SW 1271 (cell line): ENCODE results near the gene TMEM132D.
"Not testable (repeated sequence)": the region's sequence is repeated elsewhere in the genome, so short reads cannot be mapped to it uniquely, and the experiment has no call there.

Experiments used
- DNase-seq, 2 experiments: peaks; one replicate each; lab custom pipeline; 2025; lab: John Stamatoyannopoulos, UW

Gene TMEM132D

GRCh38 chr12:129903956-129904829 is at the start of gene TMEM132D:
TSS of gene TMEM132D (minus strand) at chr12:129904025.
- DNase-seq, result no peak

DNA sequence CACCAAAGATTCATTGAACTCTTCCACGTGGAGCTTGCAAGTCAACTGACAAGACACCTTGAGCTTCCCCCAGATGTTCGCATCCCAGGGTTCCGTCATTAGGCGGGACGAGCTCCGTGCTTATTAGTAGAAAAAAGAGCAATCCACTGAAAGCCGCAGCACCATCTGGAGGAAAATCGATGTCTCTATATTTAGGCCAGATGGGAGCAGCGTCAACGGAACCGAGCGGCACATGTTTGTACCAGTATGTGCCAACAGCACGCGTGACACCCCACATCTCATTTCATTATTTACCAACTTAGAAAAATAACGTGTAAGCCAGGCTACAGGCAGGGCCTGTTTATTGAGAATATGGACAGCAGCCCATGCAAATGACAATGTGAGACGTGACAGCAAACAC is 45.8 kb upstream of the TMEM132D start:
- no peak for DNase-seq

DNA sequence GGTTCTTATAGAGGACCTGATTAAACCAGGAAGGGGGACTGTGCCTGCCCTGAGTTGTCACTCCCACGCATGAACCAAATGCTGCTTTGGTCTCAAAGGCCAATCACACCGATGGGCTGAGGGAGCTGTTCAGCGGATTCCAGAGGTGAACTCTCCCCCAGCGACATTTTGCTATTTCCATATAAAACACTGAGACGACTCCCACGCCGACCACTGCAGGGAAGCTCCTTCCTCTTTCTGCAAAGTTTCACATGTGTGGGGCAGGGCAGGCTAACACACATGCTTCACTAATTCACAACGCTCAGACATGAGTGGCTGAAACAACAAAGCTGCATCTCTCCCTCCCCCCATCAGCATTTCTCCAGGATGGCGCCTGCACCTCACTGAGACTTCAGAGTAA is 37.8 kb upstream of the TMEM132D start:
- no peak for DNase-seq

DNA sequence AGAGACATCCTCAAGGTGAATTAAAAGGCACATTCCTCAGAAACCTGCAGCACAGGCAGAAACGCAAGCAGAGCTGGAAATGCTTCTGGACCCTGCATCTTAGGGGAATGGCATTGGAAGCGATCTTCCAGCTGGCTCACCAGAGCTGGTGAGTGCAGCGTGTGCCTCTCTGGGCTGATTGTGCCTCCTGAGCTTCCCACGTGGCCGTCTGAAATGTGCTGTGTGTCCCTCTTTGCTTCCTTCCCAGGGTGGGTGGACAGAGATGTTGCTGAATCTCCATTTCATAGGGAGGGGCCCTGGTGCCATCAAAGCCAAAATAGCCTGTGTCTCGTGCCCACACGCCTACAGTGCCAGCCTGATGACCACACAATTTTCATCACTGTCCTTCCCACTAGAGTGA is 34.3 kb upstream of the TMEM132D start:
- no peak for DNase-seq

GRCh38 chr12:129937426-129937825 is 33.6 kb upstream of the TMEM132D start:
- DNase-seq, result no peak

DNA sequence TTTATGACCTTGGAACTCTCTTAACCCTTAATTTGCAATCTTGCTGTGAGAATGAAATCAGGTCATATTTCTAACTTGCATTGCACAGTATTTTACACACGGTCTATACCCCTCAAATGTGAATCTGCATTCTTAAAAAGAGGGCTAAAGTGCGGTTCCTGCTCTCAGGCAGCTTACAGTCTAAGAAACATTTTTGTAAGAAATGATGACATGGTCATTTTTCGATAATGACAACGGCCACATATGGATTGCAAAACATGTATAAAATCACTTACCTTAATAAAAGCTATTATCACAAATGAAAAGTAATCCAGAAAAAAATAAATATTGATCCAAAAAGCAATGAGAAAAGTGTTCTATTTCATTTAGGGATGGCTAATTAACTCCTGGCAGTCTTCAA is 24.8 kb upstream of the TMEM132D start:
- DNase-seq, result no peak

DNA sequence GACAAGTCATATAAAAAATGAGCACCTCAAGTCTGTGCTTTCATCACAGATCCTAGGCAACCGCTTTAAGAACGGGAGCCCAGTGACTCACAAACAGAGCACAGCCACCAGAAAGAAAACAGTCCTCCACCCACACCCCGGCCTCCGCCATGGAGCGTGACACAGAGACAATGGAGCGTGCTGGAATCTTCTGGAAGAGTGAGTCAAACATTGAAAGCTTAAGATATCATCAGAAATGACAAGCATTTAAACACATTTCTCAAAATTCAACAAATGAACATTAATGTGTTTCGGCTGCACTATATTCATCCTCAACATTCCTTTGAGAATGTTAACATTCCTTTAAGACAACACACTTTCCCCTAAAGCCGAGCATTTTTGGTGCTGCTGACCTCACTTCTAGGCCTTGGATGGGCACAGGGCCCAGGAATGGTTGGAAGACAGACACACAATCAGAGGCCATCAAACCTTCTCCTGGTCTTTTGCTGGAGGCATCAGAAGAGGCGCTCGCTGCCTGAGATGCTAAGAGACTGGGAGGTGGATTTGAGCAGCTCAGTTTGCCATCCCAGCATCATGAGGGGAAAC is 23.6 kb upstream of the TMEM132D start:
- no peak for DNase-seq

DNA sequence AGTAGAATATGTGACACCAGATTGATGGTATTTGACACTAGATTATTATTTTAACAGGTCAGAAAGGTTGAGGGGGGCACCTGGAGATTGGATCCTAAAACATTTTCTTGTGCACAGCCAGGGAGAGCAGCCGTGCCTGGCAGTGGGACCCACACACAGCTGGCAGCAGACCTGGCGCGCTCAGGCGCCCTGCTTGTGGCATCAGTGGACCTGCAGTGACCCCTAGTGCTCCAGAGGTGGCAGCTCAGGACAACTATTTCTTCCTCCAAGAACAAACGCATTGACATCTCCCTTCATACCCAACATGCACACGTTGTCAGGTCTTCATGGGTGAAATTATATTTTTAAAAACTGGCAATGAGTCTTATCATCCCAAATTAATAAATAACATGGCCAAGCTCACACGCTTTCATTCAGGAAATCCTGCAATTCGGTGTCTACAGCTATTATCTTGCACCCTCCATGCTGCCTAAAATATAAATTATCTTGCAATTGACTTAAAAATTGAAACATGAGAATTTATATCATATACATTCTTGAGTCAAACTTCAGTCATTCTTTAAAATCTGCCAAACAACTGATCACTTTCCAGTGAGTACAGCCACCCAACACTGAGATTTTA is 7.7 kb upstream of the TMEM132D start:
- peak in 1 of 2 experiments; percentile 13 for DNase-seq

DNA sequence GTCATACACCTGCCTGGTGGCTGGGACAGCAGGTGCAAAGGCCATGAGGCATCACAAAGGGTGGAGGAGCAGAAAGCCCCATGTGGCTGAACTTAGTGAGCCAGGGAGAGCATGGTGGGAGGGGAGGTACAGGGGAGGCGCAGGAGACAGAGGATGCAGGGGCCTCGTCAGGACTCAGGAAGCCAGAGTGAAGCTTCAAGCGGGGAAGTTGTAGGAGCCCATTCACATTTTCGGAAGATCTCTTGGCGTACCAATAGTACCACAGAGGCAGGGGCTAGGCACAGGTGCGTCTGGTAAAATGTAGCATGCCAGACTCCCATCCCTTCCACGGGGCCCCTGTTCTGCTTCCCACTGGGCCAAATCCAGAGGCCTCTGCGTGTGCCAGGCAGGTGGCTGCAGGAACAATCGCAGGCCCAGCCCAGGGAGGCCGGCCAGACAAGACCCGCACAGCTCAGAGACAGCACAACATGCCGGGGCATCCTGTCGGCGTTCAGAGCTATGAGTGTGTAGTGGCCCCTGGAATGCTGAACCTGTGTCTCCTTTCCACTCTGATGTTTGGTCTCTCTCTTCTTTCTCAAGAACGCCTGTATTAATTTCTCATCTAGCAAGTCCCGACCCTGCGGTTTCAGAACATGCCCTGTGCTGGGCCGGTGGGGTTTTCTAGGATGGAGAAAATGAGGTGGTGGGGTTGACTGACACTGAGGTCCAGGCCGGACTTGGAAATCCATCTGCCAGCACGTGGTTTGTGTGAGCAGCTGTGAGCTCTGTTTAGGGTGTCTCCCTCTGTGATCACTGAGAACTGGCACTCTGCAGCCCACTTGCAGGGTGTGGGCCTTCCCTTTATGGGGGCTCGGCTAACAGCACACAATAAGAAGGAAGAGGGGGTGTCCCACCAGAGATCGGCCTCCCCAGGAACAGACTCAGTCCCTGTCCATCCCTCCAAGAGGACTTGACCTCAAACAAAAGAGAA is 5.5 kb upstream of the TMEM132D start:
- DNase-seq, result no peak

GRCh38 chr12:129903092-129903945 is 506 bp downstream of the TMEM132D start:
- no peak for DNase-seq

DNA sequence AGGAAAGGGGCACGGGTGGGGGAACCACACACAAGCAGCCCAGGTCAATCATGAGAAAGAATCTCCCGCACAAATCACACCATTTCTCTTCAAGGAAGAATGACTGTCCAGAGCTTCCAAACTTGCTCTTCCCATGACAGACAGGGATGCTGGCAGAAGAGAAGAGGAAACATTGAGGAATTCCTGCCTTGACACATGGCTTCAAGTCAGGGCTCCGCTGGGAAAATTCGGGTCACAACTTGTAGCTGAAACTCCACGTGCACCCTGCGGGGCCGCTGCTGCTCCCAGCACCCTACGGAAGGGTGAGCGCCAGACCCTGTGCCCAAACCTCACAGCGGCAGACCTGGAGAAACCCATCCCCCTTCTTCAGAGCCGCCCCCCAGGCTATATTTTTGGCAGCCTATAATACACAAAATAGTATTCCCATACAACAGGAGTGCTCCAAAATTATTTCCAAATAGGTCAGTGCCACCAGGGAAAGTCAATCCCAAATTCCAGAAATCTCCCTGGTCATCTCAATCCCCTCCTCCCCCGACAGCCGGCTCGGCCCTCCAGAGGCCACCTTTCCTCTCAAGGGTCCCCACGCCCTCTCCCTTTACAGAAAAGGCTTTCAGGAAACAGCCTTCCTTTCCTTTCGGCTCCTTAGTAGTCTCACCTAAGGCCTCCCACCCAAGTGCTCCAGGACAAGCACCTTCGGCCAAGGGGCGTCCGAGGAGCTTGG is 1.3 kb downstream of the TMEM132D start:
- DNase-seq, result no peak

DNA sequence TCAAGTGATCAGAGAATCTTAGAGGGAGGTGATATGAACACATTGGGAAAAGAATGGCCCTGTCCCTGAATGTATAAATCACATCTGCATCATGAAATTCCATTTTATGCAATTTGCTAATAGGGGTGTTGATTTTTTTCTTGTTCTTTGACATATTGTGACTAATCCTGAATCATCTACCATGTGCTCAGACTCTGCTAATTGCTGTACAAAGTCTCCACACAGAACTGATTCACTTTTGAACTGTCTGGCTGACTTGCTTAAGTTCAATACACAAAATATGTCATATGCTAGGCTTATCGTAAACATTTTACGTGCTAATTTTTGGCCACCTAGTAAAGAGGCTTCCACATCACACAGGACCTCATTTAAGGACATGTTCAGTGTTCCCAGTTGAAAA is 2.6 kb downstream of the TMEM132D start:
- no peak for DNase-seq

DNA sequence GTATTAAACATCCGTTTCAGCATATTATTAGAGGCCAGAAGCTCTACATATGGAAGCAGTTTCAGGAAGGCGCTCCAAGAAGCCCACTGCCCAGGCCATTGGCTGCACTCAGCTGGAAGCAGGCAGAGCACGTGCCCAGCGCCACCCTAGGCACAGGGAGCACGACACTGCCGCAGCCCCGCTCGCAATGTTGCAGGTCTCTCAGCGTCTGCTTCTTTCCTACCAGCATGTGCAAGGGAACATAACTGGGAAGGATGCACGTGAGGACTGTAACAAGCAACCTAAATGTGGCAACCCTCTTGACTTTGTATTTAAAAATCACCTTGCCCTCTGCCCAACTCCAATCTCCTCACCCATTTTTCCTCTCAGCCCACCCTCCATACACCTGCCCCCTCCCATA is 3.5 kb downstream of the TMEM132D start:
- DNase-seq, result no peak

GRCh38 chr12:129899045-129899444 is 4.8 kb downstream of the TMEM132D start:
- not testable (repeated sequence) for DNase-seq

GRCh38 chr12:129893691-129894090 is 10.1 kb downstream of the TMEM132D start:
- DNase-seq, result no peak

- DNase-seq, result no peak
Measured at GRCh38 chr12:129887101-129887500, 16.7 kb downstream of the TMEM132D start.

DNA sequence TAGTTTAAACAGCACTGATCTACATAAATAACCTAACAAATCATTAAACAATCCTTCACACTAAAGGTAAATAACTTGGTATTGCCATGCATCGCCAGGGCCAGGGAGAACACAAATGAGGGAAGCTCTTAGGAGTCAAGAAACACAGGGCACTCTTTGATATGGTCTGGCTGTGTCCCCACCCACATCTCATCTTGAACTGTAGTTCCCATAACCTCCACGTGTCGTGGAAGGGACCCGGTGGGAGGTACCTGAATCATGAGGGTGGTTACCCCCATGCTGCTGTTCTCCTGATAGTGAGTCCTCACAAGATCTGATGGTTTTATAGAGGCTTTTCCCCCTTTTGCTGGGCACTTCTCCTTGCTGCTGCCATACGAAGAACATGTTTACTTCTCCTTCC is 17.3 kb downstream of the TMEM132D start:
- no peak for DNase-seq

GRCh38 chr12:129885287-129885686 is 18.5 kb downstream of the TMEM132D start:
- no peak for DNase-seq

DNA sequence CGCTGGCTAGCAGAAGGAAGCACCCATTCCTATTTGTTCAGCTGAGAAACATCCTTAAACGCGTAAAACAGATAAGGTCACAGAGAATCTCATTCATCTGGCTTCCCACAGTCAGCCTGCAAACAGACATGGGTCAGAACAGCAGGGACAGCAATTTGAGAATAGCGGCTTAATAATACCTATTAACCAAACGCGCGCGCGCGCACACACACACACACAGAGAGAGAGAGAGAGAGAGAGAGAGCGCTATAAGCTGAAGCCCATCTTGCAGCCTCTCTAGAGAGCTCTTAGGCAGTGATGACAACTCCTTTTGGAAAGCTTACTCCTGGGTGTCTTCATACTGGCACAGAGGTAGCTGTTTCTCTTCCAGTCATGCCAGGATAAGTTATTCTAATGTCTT is 26.4 kb downstream of the TMEM132D start:
- no peak for DNase-seq

DNA sequence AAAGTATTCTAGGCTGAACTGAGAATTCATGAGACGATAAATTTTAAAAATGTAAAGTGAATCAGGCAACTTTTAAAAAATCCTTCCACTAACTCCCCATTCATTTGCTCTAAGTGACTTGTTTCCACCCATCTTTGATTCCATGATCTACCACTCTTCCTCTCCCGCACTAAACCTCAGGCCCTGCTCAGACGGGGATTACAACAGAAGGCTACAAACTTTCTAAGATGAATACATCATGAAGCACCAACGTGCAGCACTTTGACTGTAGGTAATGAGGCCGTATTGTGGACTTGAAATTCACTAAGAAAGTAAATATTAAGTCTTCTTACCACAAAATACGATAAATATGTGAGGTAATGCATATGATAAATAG is 30.0 kb downstream of the TMEM132D start:
- DNase-seq, result no peak
